GM12892 (cell line): ENCODE measurements around the gene NBPF4.
"Not testable (repeated sequence)": the region's sequence is repeated elsewhere in the genome, so short reads cannot be mapped to it uniquely, and the experiment has no call there.

Experiments
- POLR2AphosphoS5 ChIP-seq: IDR thresholded peaks from 2 replicates; pipeline ENCODE4 v1.6.1; 2011; ENCODE audit warnings: low read depth, low read length, control low read depth
- TAF1 ChIP-seq: IDR thresholded peaks from 2 replicates; pipeline ENCODE4 v1.6.1; 2011; ENCODE audit warnings: low read depth, mild to moderate bottlenecking, control low read depth, low read length, borderline replicate concordance

DNA sequence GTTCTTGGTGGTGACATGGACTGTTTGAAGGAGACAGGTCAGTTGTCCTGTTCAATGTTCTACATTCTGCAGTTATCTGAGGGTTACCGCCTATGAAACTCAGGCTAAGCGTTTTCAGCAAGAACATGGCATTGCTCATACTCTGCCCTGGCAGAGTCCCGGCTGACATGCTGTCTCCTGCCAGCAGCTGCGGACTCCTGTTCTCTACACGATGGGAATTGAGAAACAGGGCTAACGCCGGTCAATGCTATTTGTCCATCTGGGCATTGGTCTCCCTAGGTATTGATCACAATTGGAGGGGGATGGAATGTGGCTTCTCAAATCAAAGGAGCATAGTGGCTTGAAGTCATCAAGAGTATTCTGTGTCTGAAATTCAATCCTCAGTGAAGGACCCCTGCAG lies 20.6 kb downstream of the NBPF4 start:
- TF ChIP-seq TAF1, POLR2AphosphoS5: not testable (repeated sequence)
